HG02870 (cell line): ENCODE results near the gene SLC25A28.

Experiments
- ATAC-seq: cut with Tn5 transposase; IDR thresholded peaks from one replicate; pipeline ENCODE4 v1.9.1; 2021; ENCODE audit warnings: mild to moderate bottlenecking, moderate library complexity; ENCODE audit not compliant: unreplicated experiment

Gene SLC25A28, protein sequence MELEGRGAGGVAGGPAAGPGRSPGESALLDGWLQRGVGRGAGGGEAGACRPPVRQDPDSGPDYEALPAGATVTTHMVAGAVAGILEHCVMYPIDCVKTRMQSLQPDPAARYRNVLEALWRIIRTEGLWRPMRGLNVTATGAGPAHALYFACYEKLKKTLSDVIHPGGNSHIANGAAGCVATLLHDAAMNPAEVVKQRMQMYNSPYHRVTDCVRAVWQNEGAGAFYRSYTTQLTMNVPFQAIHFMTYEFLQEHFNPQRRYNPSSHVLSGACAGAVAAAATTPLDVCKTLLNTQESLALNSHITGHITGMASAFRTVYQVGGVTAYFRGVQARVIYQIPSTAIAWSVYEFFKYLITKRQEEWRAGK

DNA sequence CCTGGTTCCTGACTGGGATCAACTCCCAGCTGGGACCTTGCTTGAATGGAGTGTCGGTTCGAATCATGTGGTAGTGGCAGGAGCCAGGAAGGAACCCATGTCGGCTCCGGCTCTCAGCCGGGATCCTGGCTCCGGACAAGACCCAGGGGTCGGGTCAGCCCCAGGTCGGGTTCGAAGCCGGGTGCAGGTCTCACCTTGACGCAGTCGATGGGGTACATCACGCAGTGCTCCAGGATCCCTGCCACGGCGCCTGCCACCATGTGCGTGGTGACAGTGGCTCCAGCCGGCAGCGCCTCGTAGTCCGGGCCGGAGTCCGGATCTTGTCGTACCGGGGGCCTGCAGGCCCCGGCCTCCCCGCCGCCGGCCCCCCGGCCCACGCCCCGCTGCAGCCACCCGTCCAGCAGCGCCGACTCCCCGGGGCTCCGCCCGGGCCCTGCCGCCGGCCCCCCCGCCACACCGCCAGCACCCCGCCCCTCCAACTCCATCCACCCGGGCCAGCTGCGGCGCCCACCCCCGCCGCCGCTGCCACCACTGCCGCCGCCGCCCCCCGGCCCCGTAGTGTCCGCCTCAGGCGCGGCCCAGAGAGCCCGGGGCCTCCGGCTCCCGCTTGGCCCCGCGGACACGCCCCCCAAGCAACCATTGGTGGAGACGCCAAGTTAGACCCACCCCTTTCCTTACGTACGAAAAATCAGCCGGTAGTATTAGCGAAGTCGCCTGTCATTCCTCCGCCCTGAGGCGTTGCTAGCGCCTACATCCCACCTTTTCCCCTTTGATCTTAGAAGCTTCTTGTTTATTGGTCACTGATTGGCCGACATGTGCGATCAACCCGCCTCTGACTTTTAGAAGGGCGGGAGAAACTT lies at the start of gene SLC25A28:
Gene SLC25A28 (minus strand): TSS at position 589 of the 860 bp plus-strand sequence. CDS start 104 bp downstream, at position 485.
- ATAC-seq = peak; percentile 78

DNA sequence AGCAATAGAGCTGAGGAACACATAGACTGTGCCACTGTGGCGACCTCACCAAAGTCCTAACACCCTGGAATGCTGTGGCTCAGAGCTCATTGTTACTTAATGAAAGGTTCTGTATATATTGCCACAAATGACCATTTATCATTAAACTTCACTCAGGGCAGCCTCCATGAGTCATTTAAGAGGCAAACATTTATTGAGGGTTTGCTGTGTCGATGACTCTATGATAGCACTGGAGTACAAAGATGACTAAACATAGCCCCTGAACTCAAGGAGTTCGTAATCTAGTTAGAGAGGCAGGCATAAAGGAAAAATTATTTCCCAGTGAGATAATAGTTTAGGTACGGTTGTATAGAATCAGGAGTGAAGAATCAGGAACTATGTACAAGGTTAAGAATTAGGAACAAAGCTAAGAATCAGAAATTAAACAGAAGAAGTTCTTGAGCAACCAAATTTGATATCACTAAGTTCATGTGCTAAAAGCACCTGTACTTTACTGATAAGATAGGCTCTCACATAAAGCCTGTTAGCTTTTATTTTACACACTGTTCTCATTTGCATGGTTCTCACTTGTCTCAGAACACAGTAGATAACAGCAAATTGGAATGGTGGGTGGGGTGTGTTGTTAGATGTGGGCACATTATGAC lies 47.0 kb upstream of the SLC25A28 start:
- no peak for ATAC-seq

DNA sequence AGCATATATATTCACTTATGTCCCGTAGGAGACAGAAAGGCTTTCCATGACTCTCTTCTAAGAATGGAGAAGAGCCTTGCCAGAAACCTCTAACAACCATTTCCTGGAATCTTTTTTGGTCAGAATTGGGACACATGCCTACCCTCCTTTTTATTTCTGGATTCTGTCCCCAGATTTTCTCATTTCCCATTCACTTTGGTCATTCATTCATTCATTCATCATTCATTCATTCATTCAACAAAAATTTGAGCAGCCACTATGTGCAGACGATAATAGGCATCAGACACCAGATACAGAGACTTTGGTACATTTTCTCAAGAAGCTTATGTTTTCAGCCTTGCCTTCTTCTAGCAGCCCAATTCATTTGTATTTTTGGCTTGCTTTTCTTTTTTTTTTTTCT lies 45.1 kb upstream of the SLC25A28 start:
- no peak for ATAC-seq

DNA sequence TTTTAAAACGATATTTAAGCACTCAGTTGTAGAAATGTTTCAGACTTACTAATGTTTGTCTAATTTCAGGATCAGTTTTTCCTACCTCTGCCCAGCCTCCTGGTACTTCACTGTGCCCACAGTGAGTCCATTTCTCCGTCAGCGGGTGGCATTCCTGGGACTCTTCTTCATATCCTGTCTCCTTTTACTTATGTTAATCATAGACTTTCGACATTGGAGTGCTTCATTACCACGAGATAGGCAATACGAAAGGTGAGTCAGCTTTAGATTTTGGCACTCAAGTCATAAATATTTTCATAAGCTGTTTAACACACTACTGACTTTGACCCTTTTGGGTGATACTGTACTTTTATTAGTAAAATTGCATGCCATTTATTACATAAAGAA lies 41.1 kb upstream of the SLC25A28 start:
- no peak for ATAC-seq

DNA sequence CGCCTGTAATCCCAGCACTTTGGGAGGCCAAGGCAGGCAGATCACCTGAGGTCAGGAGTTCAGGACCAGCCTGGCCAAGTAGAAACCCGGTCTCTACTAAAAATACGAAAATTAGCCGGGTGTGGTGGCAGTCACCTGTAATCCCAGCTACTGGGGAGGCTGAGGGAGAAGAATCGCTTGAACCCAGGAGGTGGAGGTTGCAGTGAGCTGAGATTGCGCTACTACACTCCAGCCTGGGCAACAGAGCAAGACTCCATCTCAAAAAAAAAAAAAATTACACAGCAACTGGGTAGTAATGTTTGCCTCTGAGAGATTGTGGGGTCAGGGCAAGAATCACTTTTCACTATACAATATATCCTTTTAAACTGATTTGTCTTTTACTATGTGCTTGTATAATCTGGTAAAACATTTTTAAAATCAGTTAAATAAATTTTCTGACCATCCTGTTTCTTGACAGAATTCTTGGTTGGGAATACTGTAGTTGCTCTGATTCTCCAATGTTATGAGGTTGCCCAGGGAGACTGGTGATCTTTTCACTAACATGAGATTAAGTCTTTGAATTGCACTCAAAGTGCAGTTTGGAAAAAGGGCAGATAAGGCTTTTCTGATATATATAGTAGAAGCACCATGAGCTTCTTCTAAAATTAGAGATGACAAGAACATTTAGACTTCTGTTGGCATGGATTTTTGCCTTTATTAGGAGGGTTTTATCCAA lies 40.6 kb upstream of the SLC25A28 start:
- no peak for ATAC-seq

DNA sequence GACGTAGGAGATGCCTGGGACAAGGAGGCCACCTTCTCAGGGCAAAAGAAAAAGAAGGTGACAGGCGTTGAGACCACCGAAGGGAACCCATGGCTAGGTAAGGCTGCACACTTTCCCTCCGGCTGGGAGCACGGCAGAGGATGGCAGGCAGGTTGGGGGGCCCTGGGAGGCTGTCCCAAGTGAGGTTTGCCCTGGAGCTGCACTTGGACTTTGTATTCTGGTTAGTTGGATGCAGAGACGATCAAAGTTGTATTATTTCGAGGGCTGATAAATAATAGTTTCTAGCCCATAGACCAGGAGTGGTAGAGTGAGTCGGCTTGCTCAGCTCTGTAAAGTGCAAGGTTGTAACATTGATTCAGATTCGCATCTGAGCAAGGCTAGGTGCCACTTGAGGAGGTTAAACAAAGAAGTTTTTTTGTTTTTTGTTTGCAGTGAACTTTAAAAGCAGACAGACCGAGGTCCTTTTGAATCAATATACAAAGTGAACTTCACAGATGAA lies 39.7 kb upstream of the SLC25A28 start:
- ATAC-seq = no peak

DNA sequence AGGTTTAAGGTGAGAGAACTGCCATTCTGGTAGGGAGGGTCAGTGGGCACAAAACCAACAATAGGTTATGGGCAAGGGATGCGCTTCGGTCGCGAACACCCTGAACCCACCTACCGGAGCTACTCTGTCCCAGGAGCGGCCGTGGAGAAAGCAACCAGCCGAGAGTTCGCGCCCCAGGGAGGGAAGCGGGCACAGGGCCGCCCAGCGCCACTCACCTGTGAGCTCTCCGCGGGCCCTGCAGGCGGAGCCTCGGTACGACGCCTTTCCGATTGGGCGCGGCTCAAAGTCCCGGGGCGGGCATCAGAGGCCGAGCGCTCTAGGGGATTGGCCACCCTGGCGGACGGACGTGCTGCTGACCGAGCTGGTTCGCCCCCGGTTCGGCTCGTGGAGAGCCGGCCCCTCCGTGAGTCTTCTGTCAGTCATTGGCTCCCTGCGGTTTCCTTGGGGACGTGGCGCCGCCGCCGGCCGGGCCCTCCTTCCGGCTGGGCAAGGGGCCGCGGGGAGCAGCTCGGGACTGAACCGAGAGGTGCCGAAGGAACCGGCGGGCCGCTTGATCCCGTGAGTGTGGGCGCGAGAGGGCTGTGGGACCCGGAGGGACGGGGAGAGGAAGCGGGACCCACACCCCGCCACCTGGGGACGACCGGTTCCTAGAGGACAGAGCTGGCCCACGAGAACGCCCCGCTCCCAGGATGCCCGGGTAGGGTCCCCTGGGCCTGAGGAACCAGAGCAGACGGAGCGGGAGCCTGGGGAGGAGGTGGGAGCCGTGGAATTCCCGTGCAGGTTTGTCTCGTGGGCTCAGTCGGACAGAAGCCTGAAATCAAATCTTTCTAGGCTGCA lies 39.0 kb upstream of the SLC25A28 start, which contains the start of gene ENTPD7:
Gene ENTPD7 (plus strand): TSS at position 479 of the 837 bp plus-strand sequence. CDS start 448 bp downstream, outside the sequence.
- ATAC-seq = peak; percentile 99

DNA sequence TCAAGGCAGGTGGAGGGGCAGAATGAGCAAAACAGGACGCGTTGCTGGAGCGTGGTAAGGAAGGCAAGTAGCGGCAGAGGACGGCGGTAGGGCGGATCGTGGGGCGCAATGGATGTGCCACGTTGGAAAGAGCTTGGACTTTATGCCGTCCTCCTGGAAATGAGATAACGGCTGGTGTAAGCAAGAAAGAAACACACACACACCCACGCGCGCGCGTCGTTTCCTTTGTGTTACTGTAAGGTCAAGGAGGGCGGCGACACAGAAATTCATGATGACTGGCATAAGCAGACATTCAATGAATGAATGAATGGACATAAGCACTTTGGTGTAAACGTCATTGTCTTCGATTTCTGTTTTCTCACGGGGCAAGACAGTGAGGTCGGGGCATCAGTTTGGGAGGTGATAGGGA lies 38.4 kb upstream of the SLC25A28 start:
- ATAC-seq = no peak

DNA sequence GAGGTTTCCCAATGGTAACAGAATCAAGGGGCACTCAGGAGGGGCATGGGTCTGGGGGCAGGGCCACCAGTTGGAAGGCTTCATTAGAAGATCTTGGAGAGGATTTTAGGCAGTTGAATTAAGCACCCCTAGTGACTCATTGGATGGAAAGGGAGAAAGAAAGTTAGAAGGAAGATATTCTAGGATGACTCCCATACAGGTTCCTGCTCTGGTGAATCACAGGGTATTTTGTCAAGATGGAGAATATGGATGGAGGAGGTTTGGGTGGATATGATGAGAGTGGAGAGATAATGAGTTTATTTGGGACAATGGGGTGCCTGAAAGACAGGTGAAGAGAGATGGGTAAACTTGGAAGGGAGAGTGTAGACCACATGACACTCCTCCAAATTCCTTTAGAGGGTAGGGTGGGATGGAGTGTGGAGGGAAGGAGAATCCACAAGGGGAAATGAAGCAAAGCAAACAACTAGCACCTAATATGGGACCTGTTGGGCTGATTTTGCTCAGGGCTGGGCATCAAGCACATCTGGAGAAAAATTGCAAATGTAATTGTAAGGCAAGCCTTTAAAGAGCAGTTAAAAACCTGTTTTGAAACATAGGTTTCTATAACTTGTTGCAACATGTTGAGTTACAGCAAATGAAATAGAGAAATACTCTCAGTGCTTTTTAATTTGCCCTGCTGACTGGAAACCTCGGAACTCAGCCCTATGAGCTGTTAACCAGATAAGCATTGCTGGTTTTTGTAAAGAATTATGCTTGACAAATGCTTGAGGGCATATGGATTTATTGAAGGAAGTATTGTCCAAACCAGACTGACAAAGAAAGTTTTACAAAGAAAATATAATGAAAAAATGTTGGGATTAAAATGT lies 36.2 kb upstream of the SLC25A28 start:
- ATAC-seq = no peak

DNA sequence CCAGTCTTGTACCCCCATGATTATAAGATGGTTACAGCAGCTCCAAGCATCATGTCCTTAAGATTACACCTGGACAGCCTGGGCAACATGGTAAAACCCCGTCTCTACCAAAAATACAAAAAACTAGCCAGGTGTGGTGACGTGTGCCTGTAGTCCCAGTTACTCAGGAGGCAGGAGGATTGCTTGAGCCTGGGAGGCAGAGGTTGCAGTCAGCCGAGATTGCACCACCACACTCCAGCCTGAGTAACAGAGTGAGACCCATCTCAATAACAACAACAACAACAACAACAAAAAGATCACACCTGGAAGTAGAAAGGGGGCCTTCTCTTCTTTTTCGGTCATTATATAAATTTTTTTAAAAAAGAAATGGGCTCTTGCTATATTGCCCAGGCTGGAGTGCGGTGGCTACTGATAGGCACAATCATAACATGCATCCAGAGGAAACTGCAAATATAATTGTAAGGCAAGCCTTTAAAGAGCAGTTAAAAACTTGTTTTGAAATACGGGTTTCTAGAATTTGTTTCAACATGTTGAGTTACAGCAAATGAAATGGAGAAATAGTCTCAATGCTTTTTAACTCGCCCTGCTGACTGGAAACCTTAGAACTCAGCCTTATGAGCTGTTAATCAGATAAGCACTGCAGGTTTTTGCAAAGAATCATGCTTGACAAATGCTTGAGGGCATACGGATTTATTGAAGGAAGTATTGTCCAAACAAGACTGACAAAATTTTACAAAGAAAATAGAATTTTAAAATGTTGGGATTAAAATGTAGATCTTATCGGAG lies 34.3 kb upstream of the SLC25A28 start:
- ATAC-seq = no peak

DNA sequence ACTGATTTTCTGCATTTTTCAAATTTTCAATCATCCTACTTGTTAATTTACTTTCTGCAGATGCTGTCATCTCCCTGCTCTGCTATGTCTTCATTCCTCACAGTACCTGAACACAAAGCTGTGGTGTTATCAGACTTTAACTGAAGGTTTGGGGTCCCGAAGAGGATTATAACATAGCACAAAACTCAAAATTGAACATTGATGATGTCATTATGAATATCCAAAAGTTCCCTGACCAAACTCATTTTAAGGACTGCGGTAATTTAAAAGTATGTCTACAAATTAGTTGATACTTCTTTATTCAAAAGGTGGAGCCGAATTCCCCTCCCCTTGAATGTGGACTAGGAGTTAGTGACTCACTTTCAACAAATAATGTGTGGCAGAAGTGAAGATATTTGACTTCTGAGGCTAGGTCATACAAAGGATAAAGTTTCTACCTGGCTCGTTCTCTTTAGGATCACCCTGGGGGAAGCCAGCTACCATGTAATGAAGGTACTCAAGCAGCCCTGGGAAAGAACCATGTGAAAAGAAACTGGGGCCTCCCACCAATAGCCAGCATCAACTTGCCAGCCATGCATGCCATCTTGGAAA lies 32.7 kb upstream of the SLC25A28 start:
- ATAC-seq = no peak

DNA sequence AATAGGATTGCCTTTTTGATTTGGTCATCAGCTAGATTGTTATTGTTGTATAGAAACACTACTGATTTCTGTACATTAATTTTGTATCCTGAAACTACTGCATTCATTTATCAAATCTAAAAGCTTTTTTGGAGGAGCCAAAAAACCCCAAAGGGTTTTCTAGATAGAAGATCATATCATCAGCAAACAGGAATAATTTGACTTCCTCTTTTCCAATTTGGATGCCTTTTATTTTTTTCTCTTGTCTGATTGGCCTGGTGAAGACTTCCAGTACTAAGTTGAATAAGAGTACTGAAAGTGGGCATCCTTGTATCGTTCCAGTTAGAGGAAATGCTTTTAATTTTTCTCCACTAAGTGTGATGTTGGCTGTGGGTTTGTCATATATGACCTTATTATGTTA lies 28.5 kb upstream of the SLC25A28 start:
- ATAC-seq = no peak

DNA sequence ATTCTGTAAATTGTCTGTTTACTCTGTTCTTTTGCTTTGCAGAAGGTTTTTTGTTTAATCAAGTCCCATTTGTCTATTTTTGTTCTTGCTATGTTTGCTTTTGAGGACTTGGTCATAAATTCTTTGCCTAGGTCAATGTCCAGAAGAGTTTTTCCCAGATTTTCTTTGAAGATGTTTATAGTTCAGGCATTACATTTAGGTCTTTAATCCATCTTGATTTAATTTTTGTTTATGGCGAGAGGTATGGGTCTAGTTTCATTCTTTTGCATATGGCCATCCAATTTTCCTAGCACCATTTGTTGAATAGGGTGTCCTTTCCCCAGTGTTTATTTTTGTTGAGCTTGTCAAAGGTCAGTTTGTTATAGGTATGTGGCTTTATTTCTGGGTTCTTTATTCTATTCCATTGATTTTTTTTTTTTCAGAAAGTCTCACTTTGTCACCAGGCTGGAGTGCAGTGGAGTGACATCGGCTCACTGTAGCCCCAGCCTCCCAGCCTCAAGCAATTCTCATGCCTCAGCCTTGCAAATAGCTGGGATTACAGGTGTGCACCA lies 27.4 kb upstream of the SLC25A28 start:
- no peak for ATAC-seq

DNA sequence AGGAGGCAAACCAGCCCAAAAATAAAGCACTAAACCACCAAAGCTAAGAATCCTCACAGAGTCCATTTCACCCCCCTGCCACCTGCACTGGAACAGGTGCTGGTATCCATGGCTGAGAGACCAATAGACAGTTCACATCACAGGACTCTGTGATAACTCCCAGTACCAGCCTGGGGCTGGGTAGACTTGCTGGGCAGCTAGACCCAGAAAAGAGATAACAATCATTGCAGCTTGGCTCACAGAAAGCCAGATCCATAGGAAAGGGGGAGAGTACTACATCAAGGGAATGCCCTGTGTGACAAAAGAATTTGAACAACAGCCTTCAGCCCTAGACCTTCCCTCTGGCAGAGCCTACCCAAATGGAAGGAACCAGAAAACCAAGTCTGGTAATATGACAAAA lies 13.6 kb upstream of the SLC25A28 start:
- ATAC-seq = no peak

DNA sequence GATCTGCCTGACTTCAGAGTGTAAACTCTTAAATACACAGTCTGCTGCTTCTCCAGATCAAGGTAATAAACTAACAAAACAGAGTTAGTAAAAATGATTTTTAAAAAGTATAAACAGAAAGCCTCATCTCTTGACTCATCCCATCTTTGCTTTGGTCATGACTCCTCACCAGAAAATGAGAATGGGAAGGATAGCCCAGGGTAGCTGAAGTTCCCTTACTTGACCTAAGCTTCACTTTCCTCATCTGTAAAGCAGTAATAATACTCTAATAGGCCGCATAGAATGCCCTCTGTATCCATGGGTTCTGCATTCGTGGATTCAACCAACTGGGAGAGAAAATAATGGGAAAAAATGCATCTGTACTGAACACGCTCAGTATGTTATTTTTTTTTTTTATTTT lies 11.3 kb upstream of the SLC25A28 start:
- ATAC-seq = no peak

DNA sequence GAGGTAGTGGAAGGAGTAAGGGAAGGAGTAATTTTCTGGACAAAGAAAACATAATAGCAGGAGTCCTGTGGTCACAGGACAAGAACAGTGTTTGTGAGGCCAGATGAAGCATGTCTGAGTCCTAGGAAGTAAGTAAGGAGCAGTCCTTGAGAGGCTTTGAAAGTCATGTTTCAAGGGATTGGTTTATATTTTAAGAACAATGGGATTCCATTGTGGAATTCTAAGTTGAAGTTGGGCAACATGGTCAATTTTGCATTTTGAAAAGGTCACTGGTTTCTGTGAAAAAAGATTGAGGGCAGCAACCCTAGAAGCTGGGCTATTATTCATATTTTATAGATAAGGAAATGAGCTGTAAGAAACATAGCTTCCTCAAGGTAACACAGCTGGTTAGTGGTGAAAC lies 10.8 kb upstream of the SLC25A28 start:
- no peak for ATAC-seq

DNA sequence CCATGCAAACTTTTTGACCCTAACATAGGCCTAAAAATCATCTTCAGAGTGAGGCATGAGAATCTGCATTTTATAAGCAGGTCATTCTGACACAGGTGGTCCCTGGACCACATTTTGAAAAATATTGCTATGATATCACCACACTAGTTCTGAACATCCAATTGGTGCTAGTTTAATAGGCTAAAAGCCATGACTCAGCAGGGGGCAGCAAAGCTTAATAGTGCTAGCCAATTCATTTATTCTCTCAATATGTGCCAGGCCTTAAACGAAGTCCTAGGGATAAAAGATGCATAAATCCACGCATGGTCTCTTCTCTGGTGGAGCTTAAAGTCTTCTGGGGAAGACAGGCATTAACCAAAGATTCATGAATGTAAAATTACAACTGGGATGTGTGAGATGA lies 10.2 kb upstream of the SLC25A28 start:
- no peak for ATAC-seq
